ENCODE measurements around the gene TENT4A.

DNA sequence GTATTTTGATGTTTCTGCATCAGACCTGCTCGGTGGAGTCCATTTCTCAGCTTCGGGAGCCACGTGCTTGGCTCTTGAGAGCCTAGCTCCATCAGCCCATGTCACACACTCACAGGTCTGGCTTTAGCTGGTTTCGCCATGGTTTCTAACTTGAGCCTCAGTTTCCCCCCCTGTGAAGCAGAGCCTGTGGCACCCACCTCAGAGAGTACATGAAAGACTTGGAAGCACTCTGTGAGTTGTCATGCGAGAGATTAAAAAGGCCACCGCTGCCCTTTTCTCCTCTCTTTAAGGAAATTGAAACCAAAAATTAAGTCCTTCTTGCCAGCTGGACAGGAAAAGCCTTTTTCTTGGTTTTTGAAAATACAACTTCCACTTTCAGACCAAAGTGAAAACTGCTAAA is 8.8 kb downstream of the TENT4A start:
- TF ChIP-seq, protein P1, sequence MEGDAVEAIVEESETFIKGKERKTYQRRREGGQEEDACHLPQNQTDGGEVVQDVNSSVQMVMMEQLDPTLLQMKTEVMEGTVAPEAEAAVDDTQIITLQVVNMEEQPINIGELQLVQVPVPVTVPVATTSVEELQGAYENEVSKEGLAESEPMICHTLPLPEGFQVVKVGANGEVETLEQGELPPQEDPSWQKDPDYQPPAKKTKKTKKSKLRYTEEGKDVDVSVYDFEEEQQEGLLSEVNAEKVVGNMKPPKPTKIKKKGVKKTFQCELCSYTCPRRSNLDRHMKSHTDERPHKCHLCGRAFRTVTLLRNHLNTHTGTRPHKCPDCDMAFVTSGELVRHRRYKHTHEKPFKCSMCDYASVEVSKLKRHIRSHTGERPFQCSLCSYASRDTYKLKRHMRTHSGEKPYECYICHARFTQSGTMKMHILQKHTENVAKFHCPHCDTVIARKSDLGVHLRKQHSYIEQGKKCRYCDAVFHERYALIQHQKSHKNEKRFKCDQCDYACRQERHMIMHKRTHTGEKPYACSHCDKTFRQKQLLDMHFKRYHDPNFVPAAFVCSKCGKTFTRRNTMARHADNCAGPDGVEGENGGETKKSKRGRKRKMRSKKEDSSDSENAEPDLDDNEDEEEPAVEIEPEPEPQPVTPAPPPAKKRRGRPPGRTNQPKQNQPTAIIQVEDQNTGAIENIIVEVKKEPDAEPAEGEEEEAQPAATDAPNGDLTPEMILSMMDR (conservative IDR thresholded peaks at IDR 0.05; ENCODE audit: low read length): no peak
- TF ChIP-seq EZH2phosphoT487 (IDR thresholded peaks at IDR 0.05; ENCODE audit: borderline replicate concordance, low read depth, low read length): no peak
